ENCODE measurements around the gene GLCCI1. TPM values are rescaled to one million over a fixed set of nuclear protein-coding genes. Genes with fewer than 3 reads are reported as not detected.

Gene GLCCI1
- 4.9 TPM for polyA plus RNA-seq

DNA sequence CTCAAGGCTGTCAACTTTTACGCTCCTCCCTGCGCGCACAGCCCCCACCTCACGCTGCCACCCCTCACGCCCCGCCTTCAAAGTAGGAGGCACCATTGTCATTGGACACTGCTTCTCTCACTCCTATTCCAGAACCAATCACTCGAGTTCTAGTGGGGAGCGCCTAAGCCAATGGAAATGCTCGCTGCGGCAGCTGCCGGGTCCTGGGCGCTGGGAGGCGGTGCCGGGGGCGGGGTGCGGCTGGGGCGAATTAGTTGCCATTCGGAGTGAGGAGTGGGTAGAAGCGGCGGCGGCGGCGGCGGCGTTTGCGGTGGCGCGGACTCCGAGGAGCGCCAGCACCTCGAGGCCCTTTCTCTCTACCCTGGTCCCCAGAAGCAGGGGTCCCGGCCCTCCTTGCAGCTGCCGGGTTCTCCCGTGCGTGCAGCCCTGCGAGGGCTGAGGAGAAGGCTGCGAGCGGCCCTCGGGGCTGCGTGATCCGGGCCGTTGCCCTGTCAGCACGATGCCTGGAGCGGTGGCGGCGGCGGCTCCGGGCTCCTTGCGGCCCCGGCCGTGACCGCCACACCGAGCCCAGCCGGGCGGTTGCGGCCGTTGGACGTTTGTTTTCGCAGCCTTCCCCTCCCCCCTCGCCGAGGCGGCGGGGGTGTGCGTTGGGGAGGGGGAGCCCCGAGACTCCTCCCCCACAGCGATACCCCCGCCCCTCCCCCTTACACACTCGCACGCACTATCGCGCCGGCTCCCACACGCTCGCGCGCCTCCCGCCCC lies at the start of gene GLCCI1:
Gene GLCCI1 (plus strand): TSS at position 253 of the 762 bp plus-strand sequence. CDS start 555 bp downstream, outside the sequence.
- H3K9me3 Mint-ChIP-seq = no peaks in the 10 kb centered on the region
- H3K27ac Mint-ChIP-seq = peak within 1 kb of the TSS; percentile 6 to 98 (median 40)
- no peaks in the 10 kb centered on the region for H3K27me3 Mint-ChIP-seq
- peaks cover 12 to 26% (median 24%) of the 10 kb centered on the region in 3 donors for H3K4me1 Mint-ChIP-seq
- H3K36me3 Mint-ChIP-seq = no peaks in the 10 kb centered on the region
- H3K4me3 Mint-ChIP-seq = peak within 1 kb of the TSS; percentile 72 to 98 (median 96)

- no peaks in the 10 kb centered on the region for H3K27me3 Mint-ChIP-seq
- H3K36me3 Mint-ChIP-seq = peaks cover 7% of the 10 kb centered on the region
- H3K27ac Mint-ChIP-seq = peak overlapping the region; percentile 32 to 98 (median 65)
- H3K4me1 Mint-ChIP-seq = peaks cover 34 to 51% (median 49%) of the 10 kb centered on the region in 3 donors
- peaks cover 0 to 5% (median 1%) of the 10 kb centered on the region in 3 donors for H3K9me3 Mint-ChIP-seq
- H3K4me3 Mint-ChIP-seq = peak overlapping the region in 2 of 4 donors; percentile 20 to 89
These were observed 49.1 kb upstream of the GLCCI1 start for GRCh38 chr7:7919449-7919945.

DNA sequence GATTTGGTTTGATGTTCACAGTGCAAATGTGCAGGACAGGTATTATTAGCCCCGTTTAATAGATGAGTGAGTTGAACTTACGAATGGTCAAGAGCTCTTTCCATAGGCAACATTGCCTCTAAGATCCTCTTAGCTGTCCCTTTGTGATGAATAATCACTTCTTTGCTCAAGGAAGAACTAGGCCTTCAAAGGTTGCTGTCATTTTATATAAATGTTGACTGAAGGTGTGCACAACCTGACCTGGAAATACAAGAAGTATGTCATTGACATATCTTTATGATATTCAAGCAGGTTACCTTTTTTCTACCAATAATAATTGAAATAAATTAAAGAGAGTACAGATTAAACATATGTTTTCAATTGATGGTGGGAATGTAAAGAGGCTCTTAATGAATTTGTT lies 48.5 kb upstream of the GLCCI1 start:
- H3K27me3 Mint-ChIP-seq = no peaks in the 10 kb centered on the region
- peaks cover 0 to 5% (median 1%) of the 10 kb centered on the region in 3 donors for H3K9me3 Mint-ChIP-seq
- H3K36me3 Mint-ChIP-seq = peaks cover 7% of the 10 kb centered on the region
- peak overlapping the region; percentile 10 to 92 (median 80) for H3K4me3 Mint-ChIP-seq
- H3K4me1 Mint-ChIP-seq = peaks cover 37 to 55% (median 50%) of the 10 kb centered on the region in 3 donors
- H3K27ac Mint-ChIP-seq = peak overlapping the region; percentile 32 to 98 (median 95)

DNA sequence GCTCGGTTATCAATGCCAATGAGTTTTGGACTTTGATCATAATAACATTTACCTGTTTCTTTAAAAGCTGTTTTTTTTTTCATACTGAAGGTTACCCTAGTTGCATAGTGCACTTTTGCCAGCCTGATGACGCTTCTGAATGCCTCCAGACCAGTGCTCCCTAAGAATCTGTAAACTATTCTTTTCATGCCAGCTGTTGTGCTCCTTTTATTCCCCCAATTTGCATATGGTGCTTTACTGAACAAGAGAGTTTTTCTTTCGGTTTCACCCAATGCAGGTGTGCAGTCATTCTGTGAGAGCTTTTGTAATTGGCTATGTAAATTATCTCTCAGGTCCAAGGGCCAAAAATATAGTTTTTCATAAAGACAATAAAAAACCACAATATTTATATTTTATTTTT lies 48.1 kb upstream of the GLCCI1 start:
- H3K36me3 Mint-ChIP-seq = peaks cover 7% of the 10 kb centered on the region
- H3K9me3 Mint-ChIP-seq = peaks cover 0 to 5% (median 1%) of the 10 kb centered on the region in 3 donors
- H3K4me3 Mint-ChIP-seq = peak overlapping the region; percentile 10 to 92 (median 80)
- H3K4me1 Mint-ChIP-seq = peaks cover 37 to 55% (median 50%) of the 10 kb centered on the region in 3 donors
- no peaks in the 10 kb centered on the region for H3K27me3 Mint-ChIP-seq
- peak overlapping the region; percentile 32 to 98 (median 95) for H3K27ac Mint-ChIP-seq

GRCh38 chr7:7921830-7922229 lies 46.8 kb upstream of the GLCCI1 start:
- H3K4me1 Mint-ChIP-seq = peaks cover 37 to 50% (median 48%) of the 10 kb centered on the region in 3 donors
- H3K36me3 Mint-ChIP-seq = peaks cover 3% of the 10 kb centered on the region
- H3K27me3 Mint-ChIP-seq = no peaks in the 10 kb centered on the region
- no peaks in the 10 kb centered on the region for H3K9me3 Mint-ChIP-seq
- peak overlapping the region in 2 of 4 donors; percentile 6 to 39 for H3K4me3 Mint-ChIP-seq
- H3K27ac Mint-ChIP-seq = peak overlapping the region in 1 of 3 donors; percentile 76

- peaks cover 3% of the 10 kb centered on the region for H3K36me3 Mint-ChIP-seq
- no peaks in the 10 kb centered on the region for H3K9me3 Mint-ChIP-seq
- H3K4me3 Mint-ChIP-seq = peak overlapping the region in 1 of 4 donors; percentile 46
- peaks cover 37 to 46% (median 45%) of the 10 kb centered on the region in 3 donors for H3K4me1 Mint-ChIP-seq
- H3K27ac Mint-ChIP-seq = peak overlapping the region in 2 of 3 donors; percentile 17 to 76
- no peaks in the 10 kb centered on the region for H3K27me3 Mint-ChIP-seq
These were observed 45.8 kb upstream of the GLCCI1 start for GRCh38 chr7:7922684-7923385.

DNA sequence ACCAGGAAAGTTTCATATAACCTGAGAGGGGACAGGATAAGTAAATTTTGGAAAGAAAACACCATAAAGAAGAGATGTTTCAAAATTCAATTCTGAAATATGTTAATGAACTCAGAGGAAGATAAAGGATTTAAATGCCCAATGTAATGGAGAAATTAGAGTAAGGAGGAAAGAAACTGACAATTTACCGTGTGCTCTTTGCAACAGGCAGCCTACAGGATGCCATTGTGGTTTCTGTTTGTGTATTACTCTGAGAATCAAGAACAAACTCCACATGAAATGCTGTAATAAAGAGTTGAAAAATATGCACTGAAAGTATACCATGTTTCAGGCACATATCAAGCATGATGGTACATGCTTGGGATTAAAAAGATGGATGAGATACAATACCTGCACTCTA lies 44.8 kb upstream of the GLCCI1 start:
- H3K36me3 Mint-ChIP-seq = peaks cover 3% of the 10 kb centered on the region
- H3K27ac Mint-ChIP-seq = no peak overlapping the region
- H3K4me1 Mint-ChIP-seq = peaks cover 33 to 42% (median 40%) of the 10 kb centered on the region in 3 donors
- no peaks in the 10 kb centered on the region for H3K9me3 Mint-ChIP-seq
- H3K4me3 Mint-ChIP-seq = peak overlapping the region in 3 of 4 donors; percentile 2 to 37 (median 35)
- no peaks in the 10 kb centered on the region for H3K27me3 Mint-ChIP-seq

GRCh38 chr7:7924303-7924702 lies 44.3 kb upstream of the GLCCI1 start:
- no peaks in the 10 kb centered on the region for H3K27me3 Mint-ChIP-seq
- H3K4me3 Mint-ChIP-seq = peak overlapping the region in 2 of 4 donors; percentile 29 to 37
- H3K4me1 Mint-ChIP-seq = peaks cover 28 to 37% (median 35%) of the 10 kb centered on the region in 3 donors
- peak overlapping the region in 2 of 3 donors; percentile 8 to 21 for H3K27ac Mint-ChIP-seq
- H3K36me3 Mint-ChIP-seq = peaks cover 3% of the 10 kb centered on the region
- no peaks in the 10 kb centered on the region for H3K9me3 Mint-ChIP-seq

DNA sequence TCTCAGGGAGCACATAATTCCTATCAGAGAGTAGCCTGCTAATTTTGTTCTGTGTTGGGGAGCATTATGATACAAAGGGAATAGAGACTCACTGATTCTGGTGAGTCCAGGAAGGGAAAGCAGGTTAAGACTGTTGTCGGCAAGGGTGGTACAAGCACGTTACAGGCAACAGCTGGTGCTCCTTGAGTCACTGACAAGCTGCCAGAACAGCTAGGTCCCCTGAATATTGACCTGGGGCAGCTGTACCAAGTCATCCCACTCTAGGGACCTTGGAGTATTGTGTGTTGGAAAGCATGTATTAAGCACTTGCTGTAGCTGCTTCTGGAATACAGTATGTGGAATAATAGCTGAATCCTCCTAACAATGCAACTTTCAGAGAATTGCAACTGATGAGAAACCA lies 37.0 kb upstream of the GLCCI1 start:
- Mint-ChIP-seq H3K27me3 (no peaks in the 10 kb centered on the region), H3K27ac (peak overlapping the region in 1 of 3 donors; percentile 20), H3K9me3 (no peaks in the 10 kb centered on the region), H3K36me3 (peaks cover 2% of the 10 kb centered on the region), H3K4me1 (peaks cover 0 to 2% (median 0%) of the 10 kb centered on the region in 3 donors), H3K4me3 (no peak overlapping the region)

DNA sequence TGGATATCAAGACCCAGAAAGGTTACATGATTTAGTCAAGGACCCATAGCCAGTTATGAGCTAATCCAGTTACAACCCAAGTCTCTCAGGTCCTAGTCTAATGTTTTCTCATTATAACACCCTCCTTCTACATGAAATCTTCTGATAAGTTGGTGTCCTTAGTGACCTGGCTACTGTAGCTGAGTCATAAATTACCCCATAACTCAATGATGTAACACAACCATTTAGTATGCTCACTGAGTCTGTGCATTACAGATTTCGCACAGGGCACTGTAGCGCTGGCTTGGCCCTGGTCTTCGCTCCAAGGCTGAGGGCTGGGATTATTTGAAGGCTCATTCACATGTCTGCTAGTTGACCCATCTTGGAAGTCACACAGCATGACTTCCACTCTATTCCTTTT lies 36.0 kb upstream of the GLCCI1 start:
- Mint-ChIP-seq H3K4me1 (peaks cover 0 to 2% (median 0%) of the 10 kb centered on the region in 3 donors), H3K4me3 (no peak overlapping the region), H3K27me3 (no peaks in the 10 kb centered on the region), H3K9me3 (no peaks in the 10 kb centered on the region), H3K36me3 (peaks cover 2% of the 10 kb centered on the region), H3K27ac (no peak overlapping the region)

DNA sequence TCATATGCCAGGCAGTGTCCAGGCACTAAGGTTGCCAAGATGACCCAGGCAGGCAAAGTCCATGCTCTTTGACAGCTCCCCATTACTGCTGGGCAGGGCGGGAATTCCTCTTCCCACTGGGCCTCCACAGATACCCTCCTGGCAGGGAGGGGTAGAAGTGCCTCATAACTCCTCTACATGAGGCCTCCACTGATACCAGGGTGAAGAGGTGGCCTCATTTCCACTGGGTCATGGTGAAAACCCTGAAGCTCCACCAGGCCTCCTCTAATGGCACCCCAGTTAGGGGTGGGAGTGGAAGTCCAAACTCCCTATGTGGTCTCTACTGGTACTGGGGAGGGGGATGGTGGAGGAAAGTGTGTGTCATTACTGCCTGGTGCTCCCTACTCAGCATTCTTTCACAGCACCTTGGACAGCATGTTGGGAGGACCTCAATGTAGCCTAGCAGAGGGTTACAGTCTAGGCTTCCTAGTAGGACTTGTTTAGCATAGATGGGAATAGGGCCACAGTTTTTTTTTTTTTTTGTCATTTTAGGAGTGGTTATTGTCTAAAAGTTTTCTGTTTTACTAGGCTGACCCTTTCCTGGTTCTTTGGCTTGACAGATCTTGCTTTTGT lies 34.6 kb upstream of the GLCCI1 start:
- H3K4me3 Mint-ChIP-seq = no peak overlapping the region
- H3K27ac Mint-ChIP-seq = no peak overlapping the region

DNA sequence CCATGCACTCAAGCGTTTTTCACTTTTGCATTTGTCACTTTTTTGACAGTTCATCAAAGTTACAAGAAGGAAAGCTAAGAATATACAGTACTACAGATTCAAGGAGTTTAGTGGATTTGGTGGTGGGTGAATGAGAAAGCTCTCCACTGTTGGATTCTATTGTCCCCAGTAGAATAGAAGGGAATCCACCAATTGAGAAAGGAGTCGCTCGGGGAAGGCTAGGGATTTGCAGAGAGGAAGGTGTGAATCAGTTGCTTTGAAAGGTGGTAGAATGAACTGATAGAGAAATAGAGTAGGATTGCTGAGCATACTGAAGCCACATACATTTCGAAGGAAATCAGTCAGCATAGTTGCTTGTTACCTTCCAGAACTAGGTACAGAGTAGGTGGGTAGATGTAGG lies 33.7 kb upstream of the GLCCI1 start:
- Mint-ChIP-seq H3K9me3 (no peaks in the 10 kb centered on the region), H3K27me3 (no peaks in the 10 kb centered on the region), H3K36me3 (peaks cover 2% of the 10 kb centered on the region), H3K4me1 (peaks cover 0 to 4% (median 0%) of the 10 kb centered on the region in 3 donors), H3K27ac (no peak overlapping the region), H3K4me3 (no peak overlapping the region)

More for the DNA sequence above, 34.6 kb upstream of the GLCCI1 start:
- Mint-ChIP-seq H3K36me3 (peaks cover 2% of the 10 kb centered on the region), H3K4me1 (peaks cover 0 to 4% (median 0%) of the 10 kb centered on the region in 3 donors), H3K27me3 (no peaks in the 10 kb centered on the region), H3K9me3 (no peaks in the 10 kb centered on the region)

- H3K4me3 Mint-ChIP-seq = no peak overlapping the region
- H3K9me3 Mint-ChIP-seq = no peaks in the 10 kb centered on the region
- H3K27me3 Mint-ChIP-seq = no peaks in the 10 kb centered on the region
- peaks cover 2% of the 10 kb centered on the region for H3K36me3 Mint-ChIP-seq
- H3K27ac Mint-ChIP-seq = peak overlapping the region in 1 of 3 donors; percentile 24
- peaks cover 0 to 12% (median 3%) of the 10 kb centered on the region in 3 donors for H3K4me1 Mint-ChIP-seq
These were observed 30.1 kb upstream of the GLCCI1 start for GRCh38 chr7:7938471-7938870.

DNA sequence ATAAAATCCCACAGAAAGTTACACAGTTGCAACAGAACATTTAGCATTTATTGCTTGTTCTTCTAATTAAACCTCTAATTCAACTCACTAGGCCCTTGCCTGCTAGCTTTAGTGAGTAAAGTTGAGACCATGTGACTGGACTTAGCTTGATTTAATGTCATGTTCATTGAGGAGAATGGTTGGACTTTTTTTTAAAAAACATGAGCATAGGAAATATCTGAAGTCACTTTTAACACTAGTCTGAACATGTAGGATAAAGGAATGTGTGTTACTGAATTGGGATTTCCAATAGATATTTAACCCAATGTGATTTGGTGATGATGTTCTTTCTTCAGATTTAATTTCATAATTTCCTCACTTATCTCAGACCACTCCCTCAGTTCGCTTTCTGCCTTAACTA lies 24.6 kb upstream of the GLCCI1 start:
- H3K27ac Mint-ChIP-seq = peak overlapping the region; percentile 32 to 91 (median 84)
- no peaks in the 10 kb centered on the region for H3K27me3 Mint-ChIP-seq
- H3K4me1 Mint-ChIP-seq = peaks cover 18 to 29% (median 22%) of the 10 kb centered on the region in 3 donors
- H3K4me3 Mint-ChIP-seq = peak overlapping the region in 2 of 4 donors; percentile 64 to 91
- peaks cover 1% of the 10 kb centered on the region for H3K36me3 Mint-ChIP-seq
- H3K9me3 Mint-ChIP-seq = no peaks in the 10 kb centered on the region
